A172 (cell line): ENCODE measurements around the gene RPS8. TPM values are rescaled to one million over a fixed set of nuclear protein-coding genes. Genes with fewer than 3 reads are reported as not detected.
A peak's percentile ranks its signal among the peaks of the same experiment; 100 is the strongest.
"Not testable (repeated sequence)": the region's sequence is repeated elsewhere in the genome, so short reads cannot be mapped to it uniquely, and the experiment has no call there.

ENCODE experiments used
- DNase-seq: peaks from one replicate; pipeline ENCODE4 v3.0.0-alpha.2; 2015; ENCODE audit warnings: low spot score
- total RNA-seq: library from RNA; depleted of rRNA; stranded (reverse); fragments of >200 nt; shearing (Covaris generic); gene quantifications from 2 replicates; pipeline ENCODE4 v1.2.3, GENCODE V29; 2014; rRNA removed

The RPS8 gene
- total RNA-seq, result 1,717 and 1,928 TPM in 2 replicates

DNA sequence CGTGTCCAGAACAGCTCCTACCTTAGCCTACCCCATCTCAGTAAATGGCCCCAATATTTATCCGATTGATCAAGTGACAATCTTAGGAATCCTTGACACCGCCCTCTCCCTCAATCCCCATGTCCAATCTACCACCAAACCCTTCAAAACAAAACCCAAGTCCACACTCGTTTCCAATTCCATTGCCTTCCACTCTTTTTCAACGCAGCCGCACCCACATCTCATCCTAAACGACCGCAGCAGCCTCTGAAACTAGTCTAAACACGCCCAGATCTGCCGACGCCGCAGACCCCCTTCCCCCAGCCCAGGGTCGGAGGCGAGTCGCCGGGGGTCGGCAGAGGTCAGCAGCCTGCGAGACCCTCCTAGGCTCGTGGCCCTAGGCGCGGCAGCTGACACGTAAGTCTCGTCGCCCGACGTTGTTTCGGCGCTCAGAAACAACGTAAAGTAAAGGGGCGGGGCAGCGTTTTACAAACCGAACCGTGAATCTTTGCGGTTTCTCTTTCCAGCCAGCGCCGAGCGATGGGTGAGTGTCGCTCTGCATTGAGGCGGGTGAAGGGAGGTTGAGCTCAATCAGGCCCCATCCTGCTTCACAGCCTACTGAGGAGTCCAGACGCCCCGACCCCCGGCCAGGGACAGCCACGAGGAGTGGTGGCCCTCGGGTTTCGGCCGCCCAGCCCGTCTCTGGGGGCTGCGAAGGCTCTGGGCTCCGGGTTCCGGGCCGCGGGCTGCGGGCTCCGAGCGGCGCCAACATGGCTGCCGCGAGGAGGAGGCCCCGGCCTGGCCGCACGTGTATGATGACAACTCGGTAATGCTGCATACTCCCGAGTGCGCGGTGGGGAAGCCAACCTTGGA, at the start of gene RPS8:
Gene RPS8, plus strand, starts transcription at position 463 of the 852 bp plus-strand sequence. Its CDS starts 57 bp downstream, at position 520.
- peak; percentile 87 for DNase-seq

GRCh38 chr1:44730741-44731512, 44.4 kb upstream of the RPS8 start, which contains the start of gene RNU5D-1:
TSS of gene RNU5D-1 (minus strand) at chr1:44731170.
- peak; percentile 98 for DNase-seq

DNA sequence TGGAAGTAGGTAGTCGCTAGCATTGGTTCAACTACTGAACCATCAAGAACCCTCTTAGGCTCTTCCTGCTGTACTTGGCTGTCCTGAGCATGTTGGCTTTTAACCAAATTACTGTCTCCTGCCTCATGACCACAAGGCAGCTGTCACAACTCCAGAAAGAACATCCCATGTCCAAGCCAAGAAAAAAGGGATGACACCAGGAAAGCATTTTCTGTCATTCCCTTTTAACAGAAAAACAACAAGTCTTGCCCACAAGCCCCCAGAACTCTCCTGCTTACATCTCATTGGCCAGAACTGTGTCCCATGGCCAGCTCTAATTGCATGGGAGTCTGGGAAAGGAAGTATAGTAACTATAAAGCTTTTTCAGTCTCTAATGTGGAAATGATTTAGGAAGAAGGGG, 42.0 kb upstream of the RPS8 start:
- DNase-seq, result no peak

DNA sequence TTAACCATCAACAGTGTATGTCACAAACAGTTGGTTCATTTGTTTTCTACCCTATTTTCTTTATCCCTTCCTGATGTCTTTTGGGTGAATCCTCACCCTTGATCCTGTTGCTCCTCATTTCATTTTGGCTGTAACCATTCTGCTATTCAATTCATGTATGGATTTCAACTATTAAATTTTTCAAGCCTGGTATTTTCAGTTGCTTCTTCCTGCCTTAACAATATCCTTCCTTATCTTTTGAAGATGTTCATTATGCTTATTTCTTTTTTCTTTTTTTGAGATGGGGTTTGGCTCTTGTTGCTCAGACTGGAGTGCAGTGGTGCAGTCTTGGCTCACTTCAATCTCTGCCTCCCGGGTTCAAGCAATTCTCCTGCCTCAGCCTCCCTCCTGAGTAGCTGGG, 41.6 kb upstream of the RPS8 start:
- no peak for DNase-seq

DNA sequence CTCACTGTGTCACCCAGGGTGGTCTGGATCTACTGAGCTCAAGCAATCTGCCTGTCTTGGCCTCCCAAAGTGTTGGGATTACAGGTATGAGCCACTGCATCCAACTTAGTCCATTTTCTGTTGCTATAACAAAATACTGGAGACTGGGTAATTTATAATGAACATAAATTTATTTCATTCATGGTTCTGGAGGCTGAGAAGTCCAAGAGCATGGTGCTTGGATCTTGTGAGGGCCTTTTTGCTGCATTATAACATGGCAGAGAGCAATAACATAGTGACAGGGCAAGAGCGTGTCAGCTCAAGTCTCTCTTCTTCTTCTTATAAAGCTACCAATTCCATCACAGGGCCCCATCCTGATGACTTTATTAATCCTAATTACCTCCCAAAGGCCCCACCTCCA, 39.3 kb upstream of the RPS8 start:
- no peak for DNase-seq

GRCh38 chr1:44738953-44739306, 36.4 kb upstream of the RPS8 start:
- DNase-seq, result not testable (repeated sequence)

GRCh38 chr1:44739307-44740178, 35.8 kb upstream of the RPS8 start, which contains the start of gene KIF2C:
TSS of gene KIF2C (plus strand) at chr1:44739837. CDS start at chr1:44739933, 96 bp downstream.
- DNase-seq, result peak; percentile 93

GRCh38 chr1:44740179-44740617, 35.1 kb upstream of the RPS8 start:
- no peak for DNase-seq

GRCh38 chr1:44743211-44743610, 32.1 kb upstream of the RPS8 start:
- no peak for DNase-seq

GRCh38 chr1:44747878-44748277, 27.5 kb upstream of the RPS8 start:
- DNase-seq, result no peak

DNA sequence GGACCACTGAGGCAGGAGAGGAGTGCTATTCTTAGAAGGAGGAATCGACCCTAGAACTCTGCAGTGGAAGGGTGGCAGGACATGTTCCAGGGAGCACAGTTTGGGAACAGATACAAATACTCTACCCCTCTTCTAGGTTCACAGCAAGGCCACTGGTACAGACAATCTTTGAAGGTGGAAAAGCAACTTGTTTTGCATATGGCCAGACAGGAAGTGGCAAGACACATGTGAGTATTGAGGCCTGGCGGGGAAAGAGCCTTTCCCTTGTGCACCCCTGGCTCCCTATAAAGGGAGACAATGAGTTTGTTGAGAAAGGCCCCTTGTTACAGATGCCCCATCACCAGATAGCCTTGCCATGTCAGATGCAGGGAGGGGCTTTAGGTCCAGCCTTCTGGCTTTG, 17.9 kb upstream of the RPS8 start:
- DNase-seq, result no peak

GRCh38 chr1:44759077-44759476, 16.3 kb upstream of the RPS8 start:
- DNase-seq, result no peak

DNA sequence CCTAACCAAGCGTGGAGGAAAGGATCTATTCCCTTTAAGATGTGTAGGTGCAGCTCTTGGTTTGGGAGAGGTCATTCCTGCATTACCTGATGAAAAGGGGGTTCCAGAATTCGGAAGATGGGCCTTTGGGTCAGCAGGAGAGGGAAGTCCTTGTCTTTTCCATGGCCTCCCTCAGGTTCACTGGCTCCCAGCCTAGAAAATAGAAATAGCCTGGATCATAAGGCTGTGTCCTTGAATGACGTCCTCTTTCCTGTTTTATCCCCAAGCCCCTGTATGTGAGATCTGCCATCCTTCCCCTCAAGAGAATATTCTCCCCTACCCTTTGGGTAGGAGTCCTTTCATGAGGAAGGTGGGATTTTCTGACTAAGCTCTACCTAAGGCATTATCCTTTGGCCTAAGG, 14.5 kb upstream of the RPS8 start:
- DNase-seq, result no peak

- not testable (repeated sequence) for DNase-seq
Observed at GRCh38 chr1:44766421-44766820, 8.9 kb upstream of the RPS8 start.

DNA sequence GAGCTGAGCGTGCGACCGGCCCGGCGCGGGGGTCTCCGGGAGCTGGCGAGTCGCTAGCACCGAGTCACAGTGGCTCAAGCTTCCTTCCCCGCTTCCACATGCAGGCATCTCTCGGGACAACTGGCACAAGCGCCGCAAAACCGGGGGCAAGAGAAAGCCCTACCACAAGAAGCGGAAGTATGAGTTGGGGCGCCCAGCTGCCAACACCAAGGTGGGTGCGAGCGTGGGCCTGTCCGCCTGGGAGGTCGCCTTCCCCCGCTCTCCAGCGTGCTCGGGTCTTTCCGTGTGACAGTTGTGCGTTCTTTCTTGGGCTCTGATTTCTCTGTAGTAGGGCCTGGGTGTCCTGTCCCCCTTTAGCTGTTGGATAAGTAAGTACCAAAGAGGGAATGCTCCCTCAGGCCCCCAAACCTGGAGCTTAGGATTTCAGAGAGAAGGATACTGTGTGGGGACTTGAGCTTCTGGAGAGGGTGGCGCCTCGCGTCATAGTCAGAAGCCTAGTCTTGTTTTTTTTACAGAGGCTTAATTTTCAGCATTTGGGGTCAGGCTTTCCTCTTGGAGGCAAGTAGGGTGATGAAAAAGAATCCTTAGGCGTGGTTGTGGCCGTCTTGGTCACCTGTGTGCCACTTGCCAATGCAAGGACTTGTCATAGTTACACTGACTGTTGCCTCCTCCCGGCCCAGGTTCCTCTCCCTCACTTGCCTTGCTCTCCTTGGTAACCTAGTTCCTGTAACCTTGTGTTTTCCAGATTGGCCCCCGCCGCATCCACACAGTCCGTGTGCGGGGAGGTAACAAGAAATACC, 790 bp downstream of the RPS8 start:
- peak; percentile 20 for DNase-seq

DNA sequence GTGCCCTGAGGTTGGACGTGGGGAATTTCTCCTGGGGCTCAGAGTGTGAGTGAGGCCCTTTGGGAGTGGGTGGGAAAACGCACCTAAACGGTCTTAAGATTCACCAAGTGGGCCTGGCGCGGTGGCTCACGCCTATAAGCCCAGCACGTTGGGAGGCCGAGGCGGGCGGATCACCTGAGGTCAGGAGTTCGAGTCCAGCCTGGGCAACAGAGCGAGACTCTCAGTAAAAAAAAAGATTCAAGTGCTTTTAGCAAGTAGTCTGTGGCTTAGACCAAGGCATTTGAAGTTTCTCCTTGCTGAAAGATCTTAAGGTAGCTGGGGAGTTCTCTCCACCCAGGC, 1.4 kb downstream of the RPS8 start:
- DNase-seq, result no peak

DNA sequence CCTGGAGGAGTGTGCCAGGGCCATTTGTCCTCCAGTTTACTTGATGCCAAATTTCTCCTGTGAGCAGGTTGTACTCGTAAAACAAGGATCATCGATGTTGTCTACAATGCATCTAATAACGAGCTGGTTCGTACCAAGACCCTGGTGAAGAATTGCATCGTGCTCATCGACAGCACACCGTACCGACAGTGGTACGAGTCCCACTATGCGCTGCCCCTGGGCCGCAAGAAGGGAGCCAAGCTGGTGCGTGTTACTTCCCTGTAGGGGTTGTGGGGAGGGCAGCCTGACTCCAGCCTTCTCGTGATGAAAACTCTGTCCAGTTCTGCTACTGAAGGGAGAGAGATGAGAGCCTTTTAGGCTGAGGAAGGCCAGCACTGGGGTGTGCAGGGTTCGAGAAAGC, 2.2 kb downstream of the RPS8 start:
- no peak for DNase-seq

DNA sequence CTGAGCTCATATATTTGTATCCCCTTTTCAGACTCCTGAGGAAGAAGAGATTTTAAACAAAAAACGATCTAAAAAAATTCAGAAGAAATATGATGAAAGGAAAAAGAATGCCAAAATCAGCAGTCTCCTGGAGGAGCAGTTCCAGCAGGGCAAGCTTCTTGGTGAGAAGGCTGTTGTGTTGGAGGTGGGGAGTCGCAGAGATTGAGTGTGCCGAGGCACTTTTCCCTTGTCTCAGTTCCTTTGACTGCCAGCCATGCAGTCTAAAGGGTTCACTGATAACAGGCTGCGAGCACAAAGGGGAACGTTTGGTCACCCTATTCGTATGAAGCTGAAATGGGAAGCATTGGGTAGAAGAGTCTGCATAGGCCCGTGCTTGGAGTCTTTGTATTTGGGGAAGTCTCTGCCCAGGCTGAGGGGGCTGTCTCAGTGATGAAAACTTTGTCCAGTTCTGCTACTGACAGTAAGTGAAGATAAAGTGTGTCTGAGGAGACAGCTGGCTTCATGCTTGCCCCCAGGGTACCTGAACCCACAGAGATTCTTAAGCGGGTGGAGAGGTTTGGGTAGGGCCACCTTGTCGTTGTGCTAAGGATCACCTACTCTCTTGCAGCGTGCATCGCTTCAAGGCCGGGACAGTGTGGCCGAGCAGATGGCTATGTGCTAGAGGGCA, 2.8 kb downstream of the RPS8 start:
- no peak for DNase-seq

- DNase-seq, result no peak
Observed at GRCh38 chr1:44778705-44779576, 3.6 kb downstream of the RPS8 start.
